Epithelial cell of alveolus of lung (primary cell): ENCODE results near the gene CACNA1D. TPM values are rescaled to one million over a fixed set of nuclear protein-coding genes. Genes with fewer than 3 reads are reported as not detected.

ENCODE experiments used
- total RNA-seq: library from RNA; depleted of rRNA; stranded (reverse); fragments of >200 nt; gene quantifications from 2 replicates; pipeline ENCODE4 v1.2.1, GENCODE V29; 2015

CACNA1D gene
- total RNA-seq: 0.26 and 4.5 TPM in 2 replicates

GRCh38 chr3:53493963-53494791 is at the start of gene CACNA1D:
Gene CACNA1D (plus strand): TSS chr3:53494611. CDS start chr3:53495167, 556 bp downstream.

GRCh38 chr3:53846134-53846850 is 351.9 kb downstream of the CACNA1D start, which contains the start of the genes CHDH and IL17RB:
Gene CHDH (minus strand): TSS chr3:53846419. CDS start chr3:53824008, 22,411 bp downstream.
Gene IL17RB (plus strand): TSS chr3:53846568. CDS start chr3:53846589, 21 bp downstream.

Other genes starting within 250 kb of the CACNA1D start
- 576 TPM in 2 replicates for gene TKT, start 238.6 kb upstream of the CACNA1D start, total RNA-seq
- gene DCP1A, start 147.1 kb upstream of the CACNA1D start, total RNA-seq: 11.9 and 18.4 TPM in 2 replicates